Mesendoderm (in vitro differentiated cells): ENCODE data around the gene C1GALT1.
A peak's percentile ranks its signal among the peaks of the same experiment; 100 is the strongest.

Experiments used
- DNase-seq: peaks from one replicate; pipeline ENCODE4 v3.0.0; 2013
- H2AK5ac ChIP-seq: 2 replicates; pipeline ENCODE4 v1.6.1; 2013; ENCODE audit warnings: low read length, inconsistent platforms
- H2BK120ac ChIP-seq: 2 replicates; pipeline ENCODE4 v1.6.1; 2013; ENCODE audit warnings: low read depth, mild to moderate bottlenecking, low read length, moderate library complexity, mixed read lengths
- H2BK15ac ChIP-seq: replicated peaks from 2 replicates; pipeline ENCODE4 v1.6.1; 2013; ENCODE audit warnings: low read depth, mild to moderate bottlenecking, moderate library complexity
- H2BK5ac ChIP-seq: 2 replicates; pipeline ENCODE4 v1.6.1; 2013; ENCODE audit warnings: low read length, inconsistent platforms
- H3K18ac ChIP-seq: 2 replicates; pipeline ENCODE4 v1.6.1; 2013; ENCODE audit warnings: mild to moderate bottlenecking, low read length, mixed read lengths
- H3K23ac ChIP-seq: one replicate; pipeline ENCODE4 v1.6.1; 2013; ENCODE audit warnings: low read length
- H3K27ac ChIP-seq: 2 replicates; pipeline ENCODE4 v1.5.1; 2013; ENCODE audit warnings: low read depth, mild to moderate bottlenecking, inconsistent platforms, low read length, moderate library complexity
- H3K27me3 ChIP-seq: 2 replicates; pipeline ENCODE4 v1.6.1; 2013; ENCODE audit warnings: low read length, control low read depth, mild to moderate bottlenecking, inconsistent platforms; ENCODE audit not compliant: insufficient read depth, poor library complexity
- H3K36me3 ChIP-seq: 2 replicates; pipeline ENCODE4 v1.6.1; 2013; ENCODE audit warnings: low read length, inconsistent platforms; ENCODE audit not compliant: control insufficient read depth, insufficient read depth
- H3K4ac ChIP-seq: one replicate; pipeline ENCODE4 v1.6.1; 2013; ENCODE audit warnings: low read depth, mild to moderate bottlenecking, low read length, moderate library complexity
- H3K4me1 ChIP-seq: 2 replicates; pipeline ENCODE4 v1.6.1; 2013; ENCODE audit warnings: low read depth, low read length, inconsistent platforms; ENCODE audit not compliant: control insufficient read depth
- H3K4me2 ChIP-seq: 2 replicates; pipeline ENCODE4 v1.6.1; 2013; ENCODE audit warnings: low read length
- H3K4me3 ChIP-seq: 2 replicates; pipeline ENCODE4 v1.5.1; 2013; ENCODE audit warnings: mild to moderate bottlenecking, low read length
- H3K56ac ChIP-seq: one replicate; pipeline ENCODE4 v1.6.1; 2013; ENCODE audit warnings: low read length
- H3K79me1 ChIP-seq: 2 replicates; pipeline ENCODE4 v1.6.1; 2013; ENCODE audit warnings: low read length, inconsistent platforms
- H3K79me2 ChIP-seq: 2 replicates; pipeline ENCODE4 v1.6.1; 2013; ENCODE audit warnings: mild to moderate bottlenecking, low read length; ENCODE audit not compliant: control insufficient read depth, insufficient read depth
- H3K9ac ChIP-seq: 2 replicates; pipeline ENCODE4 v1.6.1; 2013; ENCODE audit warnings: low read length, inconsistent platforms
- H4K5ac ChIP-seq: one replicate; pipeline ENCODE4 v1.6.1; 2013; ENCODE audit warnings: low read length
- H4K8ac ChIP-seq: one replicate; pipeline ENCODE4 v1.6.1; 2013; ENCODE audit warnings: low read depth, mild to moderate bottlenecking, control low read depth, low read length, moderate library complexity
- WGBS: extraction: QIAGEN DNeasy Blood & Tissue Kit; methylation state at CpG from one replicate; pipeline ENCODE4 v1.1.7; 2013; ENCODE audit warnings: low lambda C conversion rate, missing lambda C conversion rate; ENCODE audit not compliant: insufficient coverage; ENCODE audit errors: extremely low coverage; 5-methylcytosine and 5-hydroxymethylcytosine counted together

C1GALT1 gene

DNA sequence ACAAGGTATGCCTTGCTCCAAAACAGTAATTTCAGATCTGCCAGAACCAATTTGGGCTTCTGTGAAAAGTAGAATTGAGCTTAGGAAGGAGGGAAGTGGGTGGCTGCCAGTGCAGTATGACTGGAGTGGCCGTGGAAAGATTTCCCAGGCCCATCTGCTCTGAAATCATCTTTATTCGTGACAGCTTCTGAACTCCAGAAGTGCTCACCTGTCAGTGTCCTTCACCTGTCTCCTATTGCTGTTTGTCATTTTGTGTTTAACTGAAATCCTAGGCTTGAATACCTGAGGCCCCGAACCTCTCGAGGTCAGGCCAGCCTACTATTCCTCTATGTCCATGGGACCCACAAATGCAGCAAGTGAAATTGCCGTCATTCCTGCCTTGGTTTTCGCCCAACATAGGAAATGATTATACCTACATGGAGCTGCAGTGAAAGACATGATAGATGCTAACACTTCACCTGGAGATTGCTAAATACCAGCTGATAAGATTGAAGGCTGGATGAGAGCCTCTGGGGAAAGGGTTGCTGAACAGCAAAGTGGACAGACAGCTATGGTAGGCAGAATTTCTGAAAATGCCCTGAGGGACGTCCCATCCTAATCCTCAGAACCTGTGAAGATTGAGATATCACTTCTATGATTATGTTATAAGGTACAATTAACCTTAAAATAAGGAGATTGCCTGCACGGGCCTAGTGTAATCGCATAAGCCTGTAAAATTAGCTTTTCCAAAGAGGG lies 82.1 kb downstream of the C1GALT1 start:
- WGBS, result no CpG with 5 or more reads among the region's 9 CpGs
- DNase-seq, result no peak
- Histone ChIP-seq H3K4me2 (no peak overlapping the region), H4K8ac (no peak overlapping the region), H3K56ac (no peak overlapping the region), H3K23ac (no peak overlapping the region), H3K79me2 (no peaks in the 10 kb centered on the region), H4K5ac (no peak overlapping the region), H3K79me1 (no peaks in the 10 kb centered on the region), H3K4me3 (no peak overlapping the region), H2AK5ac (no peak overlapping the region), H3K9ac (no peak overlapping the region), H2BK5ac (no peak overlapping the region), H3K4me1 (peaks cover 5% of the 10 kb centered on the region), H3K27me3 (no peaks in the 10 kb centered on the region), H3K27ac (no peak overlapping the region), H2BK15ac (no peak overlapping the region), H2BK120ac (no peak overlapping the region), H3K36me3 (no peaks in the 10 kb centered on the region), H3K18ac (no peak overlapping the region), H3K4ac (no peak overlapping the region)

DNA sequence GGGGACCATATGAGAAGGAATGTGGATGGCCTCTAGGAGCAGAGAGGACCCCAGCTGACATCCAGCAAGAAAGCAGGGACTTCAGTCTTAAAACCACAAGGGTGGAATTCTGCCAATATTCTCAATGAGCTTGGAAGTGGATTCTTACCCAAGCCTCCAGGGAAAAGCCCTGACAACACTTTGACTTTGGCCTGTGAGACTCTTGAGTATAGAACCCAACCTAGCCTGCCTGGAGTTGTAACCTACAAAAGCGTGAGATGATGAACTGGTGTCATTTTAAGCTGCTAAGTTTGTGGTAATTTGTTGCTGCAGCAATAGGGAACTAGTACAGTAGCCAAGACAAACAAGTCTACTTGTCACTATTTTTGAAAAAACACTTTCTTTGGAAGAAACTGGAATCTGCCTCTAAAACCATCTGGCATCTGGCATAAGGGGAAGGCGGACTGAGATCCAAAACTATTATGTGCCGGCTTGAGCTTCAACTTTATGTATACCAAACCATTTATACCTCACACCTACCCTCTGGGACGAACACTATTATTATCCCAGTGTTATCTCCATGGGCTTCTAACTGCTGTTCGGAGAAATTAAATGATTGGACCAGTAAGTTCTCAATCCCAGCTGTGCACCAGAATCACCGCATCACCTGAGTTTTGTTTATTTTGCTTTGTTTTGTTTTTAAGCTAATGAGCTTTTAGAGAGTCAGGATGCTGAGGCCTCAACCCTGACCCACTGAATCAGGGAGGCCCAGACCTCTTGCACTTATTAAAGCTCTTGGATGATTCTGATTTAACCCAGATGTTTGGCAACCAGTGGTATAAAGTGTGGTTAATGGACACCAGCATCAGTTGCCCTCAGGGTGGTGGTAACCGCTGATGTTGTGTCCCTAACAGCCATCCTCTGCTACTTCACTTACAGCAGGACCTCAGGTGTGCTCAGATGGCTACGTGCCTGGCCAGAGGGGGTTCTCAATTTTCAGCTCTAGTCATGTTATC lies 83.0 kb downstream of the C1GALT1 start:
- Histone ChIP-seq H2AK5ac (no peak overlapping the region), H3K18ac (peak overlapping the region; percentile 12), H4K5ac (no peak overlapping the region), H3K23ac (no peak overlapping the region), H3K9ac (no peak overlapping the region), H3K4me3 (no peak overlapping the region), H3K27ac (no peak overlapping the region), H3K79me2 (no peaks in the 10 kb centered on the region), H3K36me3 (no peaks in the 10 kb centered on the region), H3K4me2 (no peak overlapping the region), H2BK15ac (no peak overlapping the region), H3K79me1 (no peaks in the 10 kb centered on the region), H3K27me3 (no peaks in the 10 kb centered on the region), H3K56ac (no peak overlapping the region), H2BK5ac (no peak overlapping the region), H4K8ac (no peak overlapping the region), H3K4me1 (peaks cover 5% of the 10 kb centered on the region), H3K4ac (no peak overlapping the region), H2BK120ac (no peak overlapping the region)
- DNase-seq, result no peak
- WGBS, result no CpG with 5 or more reads among the region's 8 CpGs

DNA sequence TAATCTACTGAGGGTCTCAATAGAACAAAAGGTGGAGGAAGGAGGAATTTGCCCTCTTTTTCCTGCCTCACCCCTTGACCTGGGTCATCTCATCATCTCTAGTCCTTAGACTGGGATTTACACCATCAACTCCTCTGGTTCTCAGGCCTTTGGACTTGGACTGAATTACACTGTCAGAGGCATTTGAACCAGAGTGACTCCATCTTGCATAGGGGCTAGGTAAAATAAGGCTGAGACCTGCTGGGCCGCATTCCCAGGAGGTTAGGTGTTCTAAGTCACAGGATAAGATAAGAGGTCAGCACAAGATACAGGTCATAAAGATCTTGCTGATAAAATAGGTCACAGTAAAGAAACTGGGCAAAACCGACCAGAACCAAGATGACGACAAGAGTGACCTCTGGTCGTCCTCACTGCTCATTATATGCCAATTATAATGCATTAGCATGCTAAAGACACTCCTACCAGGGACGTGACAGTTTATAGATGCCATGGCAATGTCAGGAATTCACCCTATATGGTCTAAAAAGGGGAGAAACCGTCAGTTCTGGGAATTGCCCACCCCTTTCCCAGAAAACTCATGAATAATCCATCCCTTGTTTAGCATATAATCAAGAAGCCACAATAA lies 84.0 kb downstream of the C1GALT1 start:
- peaks cover 5% of the 10 kb centered on the region for H3K4me1 ChIP-seq
- DNase-seq, result peak; percentile 50
- H3K4ac ChIP-seq, result no peak overlapping the region
- no peak overlapping the region for H3K4me3 ChIP-seq
- H2BK120ac ChIP-seq, result no peak overlapping the region
- H3K23ac ChIP-seq, result no peak overlapping the region
- no peaks in the 10 kb centered on the region for H3K79me1 ChIP-seq
- no peak overlapping the region for H2BK15ac ChIP-seq
- H3K27ac ChIP-seq, result no peak overlapping the region
- WGBS, result no CpG with 5 or more reads among the region's 6 CpGs
- H2BK5ac ChIP-seq, result no peak overlapping the region
- no peak overlapping the region for H3K56ac ChIP-seq
- H3K79me2 ChIP-seq, result no peaks in the 10 kb centered on the region
- no peak overlapping the region for H3K4me2 ChIP-seq
- no peak overlapping the region for H3K9ac ChIP-seq
- no peak overlapping the region for H4K5ac ChIP-seq
- H3K18ac ChIP-seq, result no peak overlapping the region
- H2AK5ac ChIP-seq, result no peak overlapping the region
- no peaks in the 10 kb centered on the region for H3K36me3 ChIP-seq
- H4K8ac ChIP-seq, result no peak overlapping the region
- no peaks in the 10 kb centered on the region for H3K27me3 ChIP-seq

DNA sequence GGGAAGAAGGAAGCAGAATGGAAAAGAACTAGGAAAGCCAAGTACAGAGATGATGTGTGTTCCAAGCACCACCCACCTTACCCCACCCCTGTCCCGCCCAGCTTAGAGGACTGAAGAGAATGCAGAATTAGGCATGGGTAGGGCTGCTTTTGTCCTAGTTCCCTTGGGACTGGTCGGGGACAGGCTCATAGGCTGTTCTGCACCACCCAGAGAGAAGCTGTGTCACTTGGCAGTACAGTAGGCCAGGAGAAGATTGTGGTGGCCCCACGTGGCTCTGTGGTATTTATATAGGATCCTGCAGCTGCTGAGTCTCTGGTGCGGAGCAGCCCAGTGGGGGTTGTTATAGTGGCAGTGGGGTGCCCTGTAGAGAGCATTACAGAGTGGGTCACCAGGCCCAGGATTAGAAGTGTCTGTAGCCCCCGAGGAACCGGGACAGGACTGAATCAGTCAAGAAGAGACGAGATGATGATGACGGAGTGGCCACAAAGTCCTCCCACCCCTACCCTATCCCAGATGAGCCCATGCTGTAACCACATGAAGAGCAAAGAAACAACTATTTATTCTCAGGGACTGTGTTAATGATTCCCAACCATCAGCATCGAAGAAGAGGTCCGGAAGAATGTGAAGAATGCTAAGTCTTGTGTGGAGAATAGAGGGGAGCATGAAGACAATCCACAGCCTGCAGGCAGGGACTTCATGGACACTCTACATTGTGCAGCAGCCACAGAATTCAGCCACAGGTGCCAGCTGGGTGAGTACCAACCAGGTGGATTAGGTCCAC lies 88.9 kb downstream of the C1GALT1 start:
- H2AK5ac ChIP-seq, result no peak overlapping the region
- peak; percentile 56 for DNase-seq
- no peak overlapping the region for H3K27ac ChIP-seq
- no peaks in the 10 kb centered on the region for H3K79me2 ChIP-seq
- H4K5ac ChIP-seq, result no peak overlapping the region
- no CpG with 5 or more reads among the region's 10 CpGs for WGBS
- no peak overlapping the region for H3K56ac ChIP-seq
- no peak overlapping the region for H3K18ac ChIP-seq
- H3K4me3 ChIP-seq, result no peak overlapping the region
- no peaks in the 10 kb centered on the region for H3K4me1 ChIP-seq
- H2BK120ac ChIP-seq, result no peak overlapping the region
- no peaks in the 10 kb centered on the region for H3K27me3 ChIP-seq
- H3K4me2 ChIP-seq, result no peak overlapping the region
- no peak overlapping the region for H4K8ac ChIP-seq
- H3K4ac ChIP-seq, result no peak overlapping the region
- no peak overlapping the region for H2BK15ac ChIP-seq
- no peaks in the 10 kb centered on the region for H3K36me3 ChIP-seq
- H3K79me1 ChIP-seq, result no peaks in the 10 kb centered on the region
- no peak overlapping the region for H3K23ac ChIP-seq
- no peak overlapping the region for H3K9ac ChIP-seq
- no peak overlapping the region for H2BK5ac ChIP-seq

DNA sequence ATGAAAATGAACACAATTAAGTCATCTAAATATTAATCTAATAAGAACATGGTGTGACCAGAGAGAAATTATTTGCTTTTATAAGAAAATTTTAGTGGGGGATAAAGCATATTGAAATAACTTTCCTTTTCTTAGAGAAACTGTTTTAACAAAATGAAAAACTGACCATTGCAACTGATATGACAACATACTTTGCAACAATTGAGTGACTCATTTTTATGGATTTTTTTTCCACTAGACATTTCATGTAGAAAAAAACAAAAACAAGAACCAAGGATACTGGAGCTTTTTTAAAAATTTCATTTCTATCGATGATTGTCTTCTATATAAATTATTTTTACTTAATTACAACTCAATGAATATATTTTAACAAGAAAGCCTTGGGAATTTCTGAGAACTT lies 90.0 kb downstream of the C1GALT1 start:
- H2AK5ac ChIP-seq, result no peak overlapping the region
- no peak overlapping the region for H4K8ac ChIP-seq
- no peak overlapping the region for H3K4ac ChIP-seq
- H3K56ac ChIP-seq, result no peak overlapping the region
- no peak overlapping the region for H2BK120ac ChIP-seq
- no peak overlapping the region for H2BK15ac ChIP-seq
- no peaks in the 10 kb centered on the region for H3K79me2 ChIP-seq
- H3K4me3 ChIP-seq, result no peak overlapping the region
- no peaks in the 10 kb centered on the region for H3K27me3 ChIP-seq
- H2BK5ac ChIP-seq, result no peak overlapping the region
- 100% methylated on average over 1 of the region's 1 CpG for WGBS
- no peak overlapping the region for H3K18ac ChIP-seq
- no peaks in the 10 kb centered on the region for H3K4me1 ChIP-seq
- H3K36me3 ChIP-seq, result no peaks in the 10 kb centered on the region
- H3K23ac ChIP-seq, result no peak overlapping the region
- no peaks in the 10 kb centered on the region for H3K79me1 ChIP-seq
- H3K4me2 ChIP-seq, result no peak overlapping the region
- no peak overlapping the region for H3K27ac ChIP-seq
- H3K9ac ChIP-seq, result no peak overlapping the region
- H4K5ac ChIP-seq, result no peak overlapping the region
- DNase-seq, result no peak
